Raji (cell line): ENCODE measurements around the gene RNF26.
A peak's percentile ranks its signal among the peaks of the same experiment; 100 is the strongest.

ENCODE experiments used
- POLR2A ChIP-seq: IDR thresholded peaks from 2 replicates; pipeline ENCODE4 v1.6.1; 2011; ENCODE audit warnings: low read depth, low read length, control low read depth; ENCODE audit not compliant: insufficient read depth

RNF26 gene

GRCh38 chr11:119334174-119334930, at the start of gene RNF26:
Gene RNF26 (plus strand): TSS chr11:119334527. CDS start chr11:119335123, 596 bp downstream.
- peak; percentile 75 for TF ChIP-seq POLR2A

GRCh38 chr11:119285431-119285830, 48.9 kb upstream of the RNF26 start:
- no peak for TF ChIP-seq POLR2A

GRCh38 chr11:119288219-119288618, 46.1 kb upstream of the RNF26 start:
- TF ChIP-seq POLR2A, result no peak

- TF ChIP-seq POLR2A, result no peak
Measured at GRCh38 chr11:119290894-119291497, 43.3 kb upstream of the RNF26 start.

- no peak for TF ChIP-seq POLR2A
Measured at GRCh38 chr11:119293461-119293860, 40.9 kb upstream of the RNF26 start.

- TF ChIP-seq POLR2A, result no peak
Measured at GRCh38 chr11:119295178-119295577, 39.1 kb upstream of the RNF26 start.

- no peak for TF ChIP-seq POLR2A
Measured at GRCh38 chr11:119297938-119298337, 36.4 kb upstream of the RNF26 start.

- no peak for TF ChIP-seq POLR2A
Measured at GRCh38 chr11:119298726-119299125, 35.6 kb upstream of the RNF26 start.

- TF ChIP-seq POLR2A, result no peak
Measured at GRCh38 chr11:119299416-119299815, 34.9 kb upstream of the RNF26 start.

GRCh38 chr11:119300198-119300964, 33.9 kb upstream of the RNF26 start:
- TF ChIP-seq POLR2A, result no peak

- TF ChIP-seq POLR2A, result no peak
Measured at GRCh38 chr11:119303227-119303718, 31.1 kb upstream of the RNF26 start.

- TF ChIP-seq POLR2A, result no peak
Measured at GRCh38 chr11:119305556-119306372, 28.6 kb upstream of the RNF26 start.

- TF ChIP-seq POLR2A, result no peak
Measured at GRCh38 chr11:119306373-119306890, 27.9 kb upstream of the RNF26 start.

- TF ChIP-seq POLR2A, result no peak
Measured at GRCh38 chr11:119307219-119307618, 27.1 kb upstream of the RNF26 start.

- no peak for TF ChIP-seq POLR2A
Measured at GRCh38 chr11:119307974-119308373, 26.4 kb upstream of the RNF26 start.
